NT2/D1 (cell line): ENCODE results near the gene SREK1.

Experiments used
- DNase-seq: peaks from one replicate; pipeline ENCODE4 v3.0.0-alpha.2; 2011; ENCODE audit warnings: low read depth, low spot score
- H3K27me3 ChIP-seq: 2 replicates; pipeline ENCODE4 v1.6.0; 2011; ENCODE audit warnings: mild to moderate bottlenecking; ENCODE audit not compliant: insufficient read length, insufficient read depth
- H3K36me3 ChIP-seq: 2 replicates; pipeline ENCODE4 v1.6.1; 2011; ENCODE audit warnings: mild to moderate bottlenecking, low read length, mixed read lengths; ENCODE audit not compliant: insufficient read depth, insufficient read length
- H3K4me1 ChIP-seq: 2 replicates; pipeline ENCODE4 v1.5.1; 2011; ENCODE audit not compliant: insufficient read depth, insufficient read length
- H3K4me3 ChIP-seq: 2 replicates; pipeline ENCODE4 v1.5.1; 2011; ENCODE audit warnings: low read depth; ENCODE audit not compliant: insufficient read length
- H3K9ac ChIP-seq: 2 replicates; pipeline ENCODE4 v1.6.0; 2011; ENCODE audit warnings: low read depth; ENCODE audit not compliant: insufficient read length
- H3K9me3 ChIP-seq: 2 replicates; pipeline ENCODE4 v1.5.1; 2011; ENCODE audit warnings: mild to moderate bottlenecking, low read length; ENCODE audit not compliant: insufficient read depth
- SUZ12 ChIP-seq: IDR thresholded peaks from 2 replicates; pipeline ENCODE4 v1.6.1; 2011; ENCODE audit not compliant: insufficient read length, insufficient read depth; ENCODE audit errors: extremely low read depth
- YY1 ChIP-seq: IDR thresholded peaks from 2 replicates; pipeline ENCODE4 v1.6.1; 2011; ENCODE audit not compliant: insufficient read length, insufficient read depth
- ZNF274 ChIP-seq: IDR thresholded peaks from 2 replicates; pipeline ENCODE4 v1.6.1; 2011; ENCODE audit warnings: mild to moderate bottlenecking, low read depth, low read length

The SREK1 gene

DNA sequence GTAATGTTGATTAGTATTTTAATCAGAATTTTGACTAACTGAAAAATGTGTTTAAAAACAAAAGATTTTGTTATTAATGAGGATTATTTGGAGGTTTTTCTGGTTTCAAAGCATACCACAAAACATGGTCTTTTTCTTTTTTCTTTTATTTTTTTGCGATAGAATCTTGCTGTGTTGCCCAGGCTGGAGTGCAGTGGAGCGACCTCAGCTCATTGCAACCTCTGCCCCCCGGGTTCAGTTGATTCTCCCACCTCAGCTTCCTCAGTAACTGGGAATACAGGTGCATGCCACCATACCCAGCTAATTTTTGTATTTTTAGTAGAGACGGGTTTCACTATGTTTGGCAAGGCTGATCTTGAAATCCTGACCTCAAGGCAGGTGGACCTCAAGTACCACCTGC lies 24.1 kb downstream of the SREK1 start:
- no peaks in the 10 kb centered on the region for H3K4me1 ChIP-seq
- H3K4me3 ChIP-seq = no peak overlapping the region
- H3K36me3 ChIP-seq = peaks cover 60% of the 10 kb centered on the region

DNA sequence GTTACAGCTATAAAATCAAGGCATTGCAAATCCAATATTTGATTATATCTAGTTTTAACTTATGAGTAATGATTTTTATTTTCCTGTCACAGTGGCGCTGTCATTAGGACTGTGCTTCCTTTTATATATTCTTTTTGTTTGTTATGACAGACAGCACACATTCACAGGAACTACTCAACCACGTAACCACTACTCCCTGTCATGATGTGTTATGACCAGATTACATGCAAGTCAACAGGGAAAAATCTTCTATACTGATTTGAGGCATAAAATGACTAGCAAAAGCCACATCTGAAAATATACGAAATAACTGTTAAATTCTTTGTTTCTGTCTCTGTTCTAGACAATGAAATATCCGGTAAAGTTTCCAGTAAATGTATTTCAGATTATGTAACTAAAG lies 25.4 kb downstream of the SREK1 start:
- H3K9ac ChIP-seq = no peak overlapping the region
- no peak overlapping the region for H3K4me3 ChIP-seq
- TF ChIP-seq YY1 (no peak), ZNF274 (no peak), SUZ12 (no peak)
- no peak for DNase-seq
- no peaks in the 10 kb centered on the region for H3K4me1 ChIP-seq
- H3K9me3 ChIP-seq = no peaks in the 10 kb centered on the region
- no peaks in the 10 kb centered on the region for H3K27me3 ChIP-seq
- H3K36me3 ChIP-seq = peaks cover 54% of the 10 kb centered on the region

More for the DNA sequence above, 24.1 kb downstream of the SREK1 start:
- Histone ChIP-seq H3K9me3 (no peaks in the 10 kb centered on the region), H3K27me3 (no peaks in the 10 kb centered on the region), H3K9ac (no peak overlapping the region)
- DNase-seq = no peak
- TF ChIP-seq ZNF274 (no peak), SUZ12 (no peak), YY1 (no peak)

DNA sequence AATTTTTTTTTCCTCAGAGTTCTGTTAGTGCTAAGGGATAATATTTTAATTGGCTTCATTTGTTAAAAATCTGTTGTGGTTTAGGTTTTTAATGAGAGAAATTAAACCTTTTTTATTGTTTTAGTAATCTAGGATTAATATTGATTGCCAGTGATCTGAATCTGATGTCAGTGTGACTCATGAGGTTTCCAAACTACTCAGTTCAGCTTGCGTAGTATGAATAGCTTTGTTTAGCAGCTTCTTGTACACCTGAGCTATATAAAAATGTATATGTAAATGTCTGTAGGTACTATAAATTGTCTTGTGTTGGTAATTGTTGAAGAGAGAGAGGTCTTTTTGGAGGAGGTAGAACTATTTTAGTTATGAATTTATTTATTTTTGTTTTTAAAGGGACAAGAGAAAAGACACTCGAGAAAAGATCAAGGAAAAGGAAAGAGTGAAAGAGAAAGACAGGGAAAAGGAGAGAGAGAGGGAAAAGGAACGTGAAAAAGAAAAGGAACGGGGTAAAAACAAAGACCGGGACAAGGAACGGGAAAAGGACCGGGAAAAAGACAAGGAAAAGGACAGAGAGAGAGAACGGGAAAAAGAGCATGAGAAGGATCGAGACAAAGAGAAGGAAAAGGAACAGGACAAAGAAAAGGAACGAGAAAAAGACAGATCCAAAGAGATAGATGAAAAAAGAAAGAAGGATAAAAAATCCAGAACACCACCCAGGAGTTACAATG lies 26.3 kb downstream of the SREK1 start:
- H3K27me3 ChIP-seq = no peaks in the 10 kb centered on the region
- H3K4me1 ChIP-seq = no peaks in the 10 kb centered on the region
- H3K36me3 ChIP-seq = peaks cover 57% of the 10 kb centered on the region
- no peak overlapping the region for H3K4me3 ChIP-seq
- no peak for DNase-seq
- no peak overlapping the region for H3K9ac ChIP-seq
- TF ChIP-seq YY1 (no peak), SUZ12 (no peak), ZNF274 (no peak)
- no peaks in the 10 kb centered on the region for H3K9me3 ChIP-seq

DNA sequence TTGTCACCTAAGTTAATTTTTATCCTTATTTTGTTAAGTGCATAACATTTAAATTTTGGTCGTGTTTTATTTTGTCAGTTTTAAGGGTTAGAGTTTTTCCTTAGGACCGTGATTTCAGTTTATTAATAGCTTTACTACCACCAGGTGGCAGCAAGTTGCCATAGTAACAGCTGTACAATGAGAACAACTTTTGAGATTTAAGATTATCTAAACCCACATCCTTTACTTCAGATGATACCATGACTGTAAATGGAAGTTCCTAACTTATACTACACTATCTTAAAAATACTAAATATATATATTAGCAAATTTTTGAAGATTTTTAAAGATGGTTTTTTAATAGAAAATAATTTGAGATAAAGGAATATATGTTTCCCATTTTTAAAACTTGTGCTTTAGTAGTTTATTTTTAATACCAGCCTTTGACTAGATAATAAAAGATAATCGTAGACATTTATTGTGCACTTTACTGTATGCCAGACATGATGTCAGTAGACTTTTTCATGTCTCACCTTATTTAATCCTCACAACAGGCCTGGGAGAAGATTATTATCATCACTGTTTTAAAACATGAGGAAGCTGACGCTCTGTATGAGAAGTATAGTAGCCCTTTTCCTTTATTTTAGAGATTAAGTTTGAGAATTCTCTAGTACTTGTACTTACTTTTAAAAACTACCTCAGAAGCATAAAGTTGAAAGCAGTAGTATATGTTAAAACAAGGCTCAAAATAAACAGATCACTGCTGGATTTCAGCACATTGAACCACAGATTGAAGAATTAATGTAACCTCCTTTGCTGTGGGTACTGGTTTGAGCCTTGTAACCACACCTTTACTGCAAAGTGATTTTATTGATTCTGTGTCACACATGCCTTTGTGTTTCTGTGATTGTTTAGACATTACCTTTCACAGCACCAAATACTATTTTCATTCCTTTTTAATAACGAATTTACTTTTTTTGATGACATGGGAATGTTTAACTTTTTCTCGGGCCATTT lies 27.5 kb downstream of the SREK1 start:
- Histone ChIP-seq H3K27me3 (no peaks in the 10 kb centered on the region), H3K9me3 (no peaks in the 10 kb centered on the region), H3K4me3 (no peak overlapping the region), H3K9ac (no peak overlapping the region), H3K36me3 (peaks cover 63% of the 10 kb centered on the region), H3K4me1 (no peaks in the 10 kb centered on the region)
- DNase-seq = no peak
- no peak for TF ChIP-seq YY1
- no peak for TF ChIP-seq SUZ12
- TF ChIP-seq ZNF274 = no peak

DNA sequence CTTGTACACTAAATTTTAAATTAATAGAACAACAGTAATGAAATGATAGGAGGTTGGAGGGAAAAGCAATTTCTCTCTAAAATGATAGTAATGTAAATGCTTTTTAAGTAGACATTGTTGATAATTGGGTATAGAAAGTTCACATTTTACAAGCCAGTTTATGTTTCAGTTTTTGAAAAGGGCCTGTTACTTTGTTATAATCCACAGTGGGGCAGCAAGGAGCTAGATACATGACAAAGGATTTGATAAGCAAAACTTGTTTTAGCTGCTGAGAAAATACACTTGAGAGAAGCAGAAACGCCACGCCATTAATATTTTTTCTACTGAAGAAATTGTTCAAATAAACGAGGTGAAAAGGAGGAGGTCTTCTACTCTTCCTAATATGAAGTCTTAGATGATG lies 30.2 kb downstream of the SREK1 start:
- no peaks in the 10 kb centered on the region for H3K9me3 ChIP-seq
- no peak for DNase-seq
- H3K4me1 ChIP-seq = no peaks in the 10 kb centered on the region
- H3K4me3 ChIP-seq = no peak overlapping the region
- H3K9ac ChIP-seq = no peak overlapping the region
- TF ChIP-seq SUZ12 = no peak
- TF ChIP-seq ZNF274 = no peak
- no peak for TF ChIP-seq YY1
- H3K36me3 ChIP-seq = peaks cover 72% of the 10 kb centered on the region
- H3K27me3 ChIP-seq = no peaks in the 10 kb centered on the region

DNA sequence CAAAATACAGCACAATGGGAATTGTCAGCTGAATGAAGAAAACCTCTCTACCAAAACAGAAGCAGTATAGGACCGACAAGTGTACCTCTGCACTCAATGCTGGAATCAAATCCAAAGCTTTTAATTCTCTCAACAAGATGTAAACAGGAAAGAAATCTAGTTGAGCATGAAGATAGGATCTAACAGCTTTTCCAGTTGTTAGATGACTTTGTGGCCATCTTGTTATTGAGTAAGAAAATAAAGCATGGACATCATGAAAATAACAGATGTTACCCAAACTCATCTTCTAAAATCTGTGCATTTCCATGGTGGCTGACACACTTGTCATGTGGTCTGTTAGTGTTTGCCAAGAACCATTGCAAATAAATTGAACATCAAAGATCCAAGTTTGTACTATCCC lies 34.7 kb downstream of the SREK1 start:
- no peaks in the 10 kb centered on the region for H3K9me3 ChIP-seq
- no peak for DNase-seq
- H3K36me3 ChIP-seq = peaks cover 63% of the 10 kb centered on the region
- H3K27me3 ChIP-seq = no peaks in the 10 kb centered on the region
- TF ChIP-seq SUZ12 = no peak
- no peak for TF ChIP-seq YY1
- TF ChIP-seq ZNF274 = no peak
- H3K4me3 ChIP-seq = no peak overlapping the region
- H3K4me1 ChIP-seq = no peaks in the 10 kb centered on the region
- H3K9ac ChIP-seq = no peak overlapping the region

DNA sequence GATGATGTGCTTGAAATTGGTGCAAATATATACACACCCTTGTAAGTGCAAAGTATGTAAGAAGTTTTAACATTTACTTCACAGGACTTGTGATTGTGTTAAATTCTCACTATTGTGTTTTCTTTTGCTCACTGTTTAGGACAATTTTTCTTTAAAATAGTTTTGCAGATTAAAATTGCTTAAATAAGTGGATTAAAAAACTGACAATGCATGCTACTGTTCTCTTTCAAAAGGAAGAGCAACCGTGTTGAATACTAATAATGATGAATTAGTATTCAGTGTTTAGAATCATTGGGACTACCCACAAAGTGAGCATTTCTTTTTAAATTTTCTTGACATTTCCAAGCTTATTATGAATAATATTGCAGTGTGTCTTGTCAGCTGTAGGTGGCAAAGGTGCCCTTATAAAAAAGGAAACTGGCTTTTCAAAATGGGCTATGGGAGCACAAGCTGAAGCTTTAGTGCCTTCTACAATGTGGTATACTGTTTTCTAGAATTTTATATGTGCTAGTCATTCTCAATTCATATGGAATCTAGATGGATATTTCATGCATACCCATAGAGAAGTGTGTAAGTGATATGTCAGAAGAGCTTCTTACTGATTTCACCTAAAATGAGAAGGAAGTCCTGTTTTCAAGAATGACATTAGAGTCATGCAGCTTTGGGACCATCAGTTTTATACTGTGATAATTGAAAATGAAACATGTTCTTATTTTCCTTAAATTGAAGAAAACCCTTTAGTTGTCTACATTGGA lies 35.4 kb downstream of the SREK1 start:
- H3K4me1 ChIP-seq = no peaks in the 10 kb centered on the region
- no peak for TF ChIP-seq SUZ12
- no peak for TF ChIP-seq ZNF274
- no peak for TF ChIP-seq YY1
- DNase-seq = no peak
- no peaks in the 10 kb centered on the region for H3K27me3 ChIP-seq
- no peaks in the 10 kb centered on the region for H3K9me3 ChIP-seq
- H3K4me3 ChIP-seq = no peak overlapping the region
- H3K36me3 ChIP-seq = peaks cover 57% of the 10 kb centered on the region
- no peak overlapping the region for H3K9ac ChIP-seq
